Measurements from ENCODE around the gene PDZD2.
"Not testable (repeated sequence)": the region's sequence is repeated elsewhere in the genome, so short reads cannot be mapped to it uniquely, and the experiment has no call there.

The PDZD2 gene

GRCh38 chr5:32080565-32080964, 441.6 kb downstream of the PDZD2 start:
- DNase-seq (ENCODE audit: low read depth), result not testable (repeated sequence)

GRCh38 chr5:32082701-32083100, 443.8 kb downstream of the PDZD2 start:
- DNase-seq (ENCODE audit: low read depth), result no peak

GRCh38 chr5:32083981-32084430, 445.1 kb downstream of the PDZD2 start:
- DNase-seq (ENCODE audit: low read depth), result no peak

- DNase-seq (ENCODE audit: low read depth), result no peak
These were observed 448.5 kb downstream of the PDZD2 start for GRCh38 chr5:32087086-32088082.

- DNase-seq (ENCODE audit: low read depth), result no peak
These were observed 449.3 kb downstream of the PDZD2 start for GRCh38 chr5:32088214-32088613.

GRCh38 chr5:32089146-32090000, 450.4 kb downstream of the PDZD2 start:
- DNase-seq (ENCODE audit: low read depth), result no peak

- no peak for DNase-seq (ENCODE audit: low read depth)
These were observed 451.3 kb downstream of the PDZD2 start for GRCh38 chr5:32090026-32090754.

- DNase-seq (ENCODE audit: low read depth), result no peak
These were observed 451.8 kb downstream of the PDZD2 start for GRCh38 chr5:32090755-32091128.

GRCh38 chr5:32092938-32093812, 454.2 kb downstream of the PDZD2 start:
- peak; percentile 47 for DNase-seq (ENCODE audit: low read depth)

- no peak for DNase-seq (ENCODE audit: low read depth)
These were observed 455.8 kb downstream of the PDZD2 start for GRCh38 chr5:32094691-32095090.

- DNase-seq (ENCODE audit: low read depth), result no peak
These were observed 456.3 kb downstream of the PDZD2 start for GRCh38 chr5:32095261-32095671.

- no peak for DNase-seq (ENCODE audit: low read depth)
These were observed 458.1 kb downstream of the PDZD2 start for GRCh38 chr5:32096891-32097595.

- DNase-seq (ENCODE audit: low read depth), result no peak
These were observed 459.4 kb downstream of the PDZD2 start for GRCh38 chr5:32098291-32098690.

GRCh38 chr5:32098890-32099310, 460.0 kb downstream of the PDZD2 start:
- no peak for DNase-seq (ENCODE audit: low read depth)

- DNase-seq (ENCODE audit: low read depth), result no peak
These were observed 460.6 kb downstream of the PDZD2 start for GRCh38 chr5:32099486-32100035.

GRCh38 chr5:32100230-32100629, 461.3 kb downstream of the PDZD2 start:
- DNase-seq (ENCODE audit: low read depth), result no peak

GRCh38 chr5:32100691-32101302, 461.9 kb downstream of the PDZD2 start:
- no peak for DNase-seq (ENCODE audit: low read depth)

- no peak for DNase-seq (ENCODE audit: low read depth)
These were observed 463.5 kb downstream of the PDZD2 start for GRCh38 chr5:32102254-32102986.

- DNase-seq (ENCODE audit: low read depth), result no peak
These were observed 464.6 kb downstream of the PDZD2 start for GRCh38 chr5:32103521-32103920.
